ENCODE results near the gene ENO1. TPM values are rescaled to one million over a fixed set of nuclear protein-coding genes. Genes with fewer than 3 reads are reported as not detected.

Gene ENO1
- total and polyA plus RNA-seq, 10 of the 15 experiments (the other 5 are each of a cell fraction or from before 2014, with no cell fraction given) = 1,850 to 4,219 (median 2,331) TPM

- ChIA-PET SMC1A (ENCODE audit: uncharacterized antibody, unreplicated experiment) (interaction anchor here (1.3 kb wide), 1 partner anchor 17 kb away, joined by 4 read pairs; no protein-coding TSS in a partner anchor), RAD21 (ENCODE audit: unreplicated experiment) (no interaction called here), POLR2A (interaction anchor here (1.2 kb wide), 1 partner anchor 12 kb away, joined by 3 read pairs; no protein-coding TSS in a partner anchor), CTCF (interaction anchor here (1.1 to 1.5 kb wide), 4 partner anchors 11 to 49 kb away, joined by 3 to 4 read pairs (median 3); no protein-coding TSS in a partner anchor)
- Histone ChIP-seq H3K4me1 (ENCODE audit: control insufficient read depth, insufficient read depth, low read length) (no peaks in the 10 kb centered on the region), H3K4me3 (no peak overlapping the region), H3K79me2 (ENCODE audit: control insufficient read depth, insufficient read depth, low read length) (no peaks in the 10 kb centered on the region), H3K9ac (ENCODE audit: control insufficient read depth, insufficient read depth, low read length) (no peak overlapping the region), H3K4me2 (ENCODE audit: control insufficient read depth, insufficient read depth) (no peak overlapping the region), H3K27me3 (replicated peaks in 1 of 2; ENCODE audit: control insufficient read depth in 2 of 2, insufficient read depth in 2 of 2, low read length in 1 of 2) (no peaks in the 10 kb centered on the region; a peak in 1 of 4 replicates), H3K27ac (ENCODE audit: control insufficient read depth, insufficient read depth) (no peak overlapping the region), H2AFZ (ENCODE audit: control insufficient read depth, low read depth, low read length) (no peak overlapping the region), H3K36me3 (ENCODE audit: control insufficient read depth in 2 of 2, insufficient read depth in 2 of 2, low read length in 1 of 2) (no peaks in the 10 kb centered on the region), H4K20me1 (ENCODE audit: control insufficient read depth, insufficient read depth) (no peaks in the 10 kb centered on the region), H3K9me3 (replicated peaks; ENCODE audit: control insufficient read depth, insufficient read depth, low read length) (no peaks in the 10 kb centered on the region)
- FAIRE-seq (no peak), DNase-seq (ENCODE audit: low read depth, low spot score) (no peak), ATAC-seq (no peak)
- in situ Hi-C loops (cut with MboI) = no loop called here
- whole genome bisulfite sequencing (ENCODE audit: insufficient coverage, insufficient replicate concordance, low lambda C conversion rate, missing lambda C conversion rate) = 53% methylated on average over 6 of the region's 6 CpGs
- no peak for TF ChIP-seq ZNF207 (IDR thresholded peaks at IDR 0.05; ENCODE audit: borderline replicate concordance)
- TF ChIP-seq POU2F2 (IDR thresholded peaks at IDR 0.05; ENCODE audit: borderline replicate concordance, low read depth, low read length) = no peak
- no peak for TF ChIP-seq BRCA1 (IDR thresholded peaks at IDR 0.05; ENCODE audit: low read depth, low read length)
- TF ChIP-seq, protein P1, sequence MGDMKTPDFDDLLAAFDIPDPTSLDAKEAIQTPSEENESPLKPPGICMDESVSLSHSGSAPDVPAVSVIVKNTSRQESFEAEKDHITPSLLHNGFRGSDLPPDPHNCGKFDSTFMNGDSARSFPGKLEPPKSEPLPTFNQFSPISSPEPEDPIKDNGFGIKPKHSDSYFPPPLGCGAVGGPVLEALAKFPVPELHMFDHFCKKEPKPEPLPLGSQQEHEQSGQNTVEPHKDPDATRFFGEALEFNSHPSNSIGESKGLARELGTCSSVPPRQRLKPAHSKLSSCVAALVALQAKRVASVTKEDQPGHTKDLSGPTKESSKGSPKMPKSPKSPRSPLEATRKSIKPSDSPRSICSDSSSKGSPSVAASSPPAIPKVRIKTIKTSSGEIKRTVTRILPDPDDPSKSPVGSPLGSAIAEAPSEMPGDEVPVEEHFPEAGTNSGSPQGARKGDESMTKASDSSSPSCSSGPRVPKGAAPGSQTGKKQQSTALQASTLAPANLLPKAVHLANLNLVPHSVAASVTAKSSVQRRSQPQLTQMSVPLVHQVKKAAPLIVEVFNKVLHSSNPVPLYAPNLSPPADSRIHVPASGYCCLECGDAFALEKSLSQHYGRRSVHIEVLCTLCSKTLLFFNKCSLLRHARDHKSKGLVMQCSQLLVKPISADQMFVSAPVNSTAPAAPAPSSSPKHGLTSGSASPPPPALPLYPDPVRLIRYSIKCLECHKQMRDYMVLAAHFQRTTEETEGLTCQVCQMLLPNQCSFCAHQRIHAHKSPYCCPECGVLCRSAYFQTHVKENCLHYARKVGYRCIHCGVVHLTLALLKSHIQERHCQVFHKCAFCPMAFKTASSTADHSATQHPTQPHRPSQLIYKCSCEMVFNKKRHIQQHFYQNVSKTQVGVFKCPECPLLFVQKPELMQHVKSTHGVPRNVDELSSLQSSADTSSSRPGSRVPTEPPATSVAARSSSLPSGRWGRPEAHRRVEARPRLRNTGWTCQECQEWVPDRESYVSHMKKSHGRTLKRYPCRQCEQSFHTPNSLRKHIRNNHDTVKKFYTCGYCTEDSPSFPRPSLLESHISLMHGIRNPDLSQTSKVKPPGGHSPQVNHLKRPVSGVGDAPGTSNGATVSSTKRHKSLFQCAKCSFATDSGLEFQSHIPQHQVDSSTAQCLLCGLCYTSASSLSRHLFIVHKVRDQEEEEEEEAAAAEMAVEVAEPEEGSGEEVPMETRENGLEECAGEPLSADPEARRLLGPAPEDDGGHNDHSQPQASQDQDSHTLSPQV (IDR thresholded peaks at IDR 0.05) = no peak
- no peak for TF ChIP-seq RFX5 (IDR thresholded peaks at IDR 0.05; ENCODE audit: low read depth, low read length)
- TF ChIP-seq, protein P2, sequence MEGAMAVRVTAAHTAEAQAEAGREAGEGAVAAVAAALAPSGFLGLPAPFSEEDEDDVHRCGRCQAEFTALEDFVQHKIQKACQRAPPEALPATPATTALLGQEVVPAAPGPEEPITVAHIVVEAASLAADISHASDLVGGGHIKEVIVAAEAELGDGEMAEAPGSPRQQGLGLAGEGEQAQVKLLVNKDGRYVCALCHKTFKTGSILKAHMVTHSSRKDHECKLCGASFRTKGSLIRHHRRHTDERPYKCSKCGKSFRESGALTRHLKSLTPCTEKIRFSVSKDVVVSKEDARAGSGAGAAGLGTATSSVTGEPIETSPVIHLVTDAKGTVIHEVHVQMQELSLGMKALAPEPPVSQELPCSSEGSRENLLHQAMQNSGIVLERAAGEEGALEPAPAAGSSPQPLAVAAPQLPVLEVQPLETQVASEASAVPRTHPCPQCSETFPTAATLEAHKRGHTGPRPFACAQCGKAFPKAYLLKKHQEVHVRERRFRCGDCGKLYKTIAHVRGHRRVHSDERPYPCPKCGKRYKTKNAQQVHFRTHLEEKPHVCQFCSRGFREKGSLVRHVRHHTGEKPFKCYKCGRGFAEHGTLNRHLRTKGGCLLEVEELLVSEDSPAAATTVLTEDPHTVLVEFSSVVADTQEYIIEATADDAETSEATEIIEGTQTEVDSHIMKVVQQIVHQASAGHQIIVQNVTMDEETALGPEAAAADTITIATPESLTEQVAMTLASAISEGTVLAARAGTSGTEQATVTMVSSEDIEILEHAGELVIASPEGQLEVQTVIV (IDR thresholded peaks at IDR 0.05; ENCODE audit: borderline replicate concordance, partially characterized antibody) = no peak
- TF ChIP-seq, protein P3, sequence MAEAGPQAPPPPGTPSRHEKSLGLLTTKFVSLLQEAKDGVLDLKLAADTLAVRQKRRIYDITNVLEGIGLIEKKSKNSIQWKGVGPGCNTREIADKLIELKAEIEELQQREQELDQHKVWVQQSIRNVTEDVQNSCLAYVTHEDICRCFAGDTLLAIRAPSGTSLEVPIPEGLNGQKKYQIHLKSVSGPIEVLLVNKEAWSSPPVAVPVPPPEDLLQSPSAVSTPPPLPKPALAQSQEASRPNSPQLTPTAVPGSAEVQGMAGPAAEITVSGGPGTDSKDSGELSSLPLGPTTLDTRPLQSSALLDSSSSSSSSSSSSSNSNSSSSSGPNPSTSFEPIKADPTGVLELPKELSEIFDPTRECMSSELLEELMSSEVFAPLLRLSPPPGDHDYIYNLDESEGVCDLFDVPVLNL (IDR thresholded peaks at IDR 0.05; ENCODE audit: low read depth, low read length) = no peak
- no peak for TF ChIP-seq JUNB (IDR thresholded peaks at IDR 0.05)
- no peak for TF ChIP-seq ASH2L (IDR thresholded peaks at IDR 0.05; ENCODE audit: borderline replicate concordance, low read depth)
- no peak for TF ChIP-seq EP300 (IDR thresholded peaks at IDR 0.05; ENCODE audit: borderline replicate concordance in 1 of 2, control insufficient read depth in 1 of 2, low read depth in 2 of 2, low read length in 2 of 2)
- no peak for TF ChIP-seq TCF12 (IDR thresholded peaks at IDR 0.05; ENCODE audit: low read depth, low read length)
- TF ChIP-seq CREB1 (IDR thresholded peaks at IDR 0.05; ENCODE audit: low read depth) = no peak
- TF ChIP-seq IRF4 (IDR thresholded peaks at IDR 0.05; ENCODE audit: low read depth, low read length) = no peak
- TF ChIP-seq HDGF (IDR thresholded peaks at IDR 0.05) = no peak
- no peak for TF ChIP-seq SMARCA5 (IDR thresholded peaks at IDR 0.05)
- no TSS peak for BruUV-seq (replicated peaks)
- intact Hi-C loops (cut with micrococcal nuclease; ENCODE audit: unreplicated experiment) = no loop called here
These were observed 13.5 kb upstream of the ENO1 start for GRCh38 chr1:8892026-8892425.

Data from GM12878 (cell line).